ENCODE results near the gene NF1. TPM values are rescaled to one million over a fixed set of nuclear protein-coding genes. Genes with fewer than 3 reads are reported as not detected.
"Not testable (repeated sequence)": the region's sequence is repeated elsewhere in the genome, so short reads cannot be mapped to it uniquely, and the experiment has no call there.

Gene NF1
- total RNA-seq, 1 donor from 2014 or later: 33.2 TPM

DNA sequence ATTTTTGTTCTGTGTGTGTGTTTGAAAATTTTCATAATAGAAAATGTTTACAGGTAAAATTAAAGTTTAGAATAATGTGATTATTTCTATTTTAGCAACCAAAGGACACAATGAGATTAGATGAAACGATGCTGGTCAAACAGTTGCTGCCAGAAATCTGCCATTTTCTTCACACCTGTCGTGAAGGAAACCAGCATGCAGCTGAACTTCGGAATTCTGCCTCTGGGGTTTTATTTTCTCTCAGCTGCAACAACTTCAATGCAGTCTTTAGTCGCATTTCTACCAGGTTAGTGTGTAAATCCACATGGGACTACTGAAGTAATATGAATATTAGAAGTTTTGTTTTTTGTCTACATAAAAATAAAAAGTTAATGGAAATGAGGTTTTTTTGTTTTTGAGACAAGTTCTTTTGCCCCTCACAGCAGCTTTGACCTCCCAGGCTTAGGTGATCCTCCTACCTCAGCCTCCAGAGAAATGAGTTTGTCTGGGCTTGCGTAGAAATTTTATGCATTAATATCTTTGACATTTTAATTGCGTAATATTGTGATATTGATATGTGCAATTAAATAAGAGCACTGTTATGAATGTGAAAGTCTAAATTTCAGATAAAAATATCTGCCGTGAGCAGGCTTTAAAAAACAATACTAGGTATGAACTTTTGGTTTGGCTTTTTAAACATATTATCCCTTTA is 68.5 kb downstream of the NF1 start:
- H3K36me3 ChIP-seq (ENCODE audit: control insufficient read depth, insufficient read depth, low read length): peaks cover 2% of the 10 kb centered on the region
- no peak for DNase-seq (ENCODE audit: low read depth)

DNA sequence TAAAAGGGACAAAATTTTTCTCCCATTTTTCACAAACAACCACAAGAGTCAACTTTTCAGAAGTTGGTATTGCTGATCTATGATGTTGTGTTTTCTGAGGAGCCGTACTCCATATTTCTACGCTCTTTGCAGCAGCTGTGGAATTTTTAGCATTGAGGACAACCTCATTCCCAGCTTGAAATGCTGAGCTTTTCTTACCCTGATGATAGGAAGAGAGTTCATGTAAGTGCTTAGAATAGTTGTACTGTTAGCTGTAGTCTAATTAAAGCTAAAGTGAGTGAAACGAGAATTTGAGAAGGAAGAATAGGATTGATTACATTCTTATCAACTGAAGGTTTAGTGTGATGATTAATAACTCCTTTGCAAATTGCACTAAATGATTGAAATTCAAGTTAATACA is 72.3 kb downstream of the NF1 start:
- DNase-seq (ENCODE audit: low read depth): no peak
- H3K36me3 ChIP-seq (ENCODE audit: control insufficient read depth, insufficient read depth, low read length): no peaks in the 10 kb centered on the region
- FAIRE-seq: no peak
- H3K4me3 ChIP-seq (ENCODE audit: low read depth, low read length): no peak overlapping the region
- TF ChIP-seq, protein P1, sequence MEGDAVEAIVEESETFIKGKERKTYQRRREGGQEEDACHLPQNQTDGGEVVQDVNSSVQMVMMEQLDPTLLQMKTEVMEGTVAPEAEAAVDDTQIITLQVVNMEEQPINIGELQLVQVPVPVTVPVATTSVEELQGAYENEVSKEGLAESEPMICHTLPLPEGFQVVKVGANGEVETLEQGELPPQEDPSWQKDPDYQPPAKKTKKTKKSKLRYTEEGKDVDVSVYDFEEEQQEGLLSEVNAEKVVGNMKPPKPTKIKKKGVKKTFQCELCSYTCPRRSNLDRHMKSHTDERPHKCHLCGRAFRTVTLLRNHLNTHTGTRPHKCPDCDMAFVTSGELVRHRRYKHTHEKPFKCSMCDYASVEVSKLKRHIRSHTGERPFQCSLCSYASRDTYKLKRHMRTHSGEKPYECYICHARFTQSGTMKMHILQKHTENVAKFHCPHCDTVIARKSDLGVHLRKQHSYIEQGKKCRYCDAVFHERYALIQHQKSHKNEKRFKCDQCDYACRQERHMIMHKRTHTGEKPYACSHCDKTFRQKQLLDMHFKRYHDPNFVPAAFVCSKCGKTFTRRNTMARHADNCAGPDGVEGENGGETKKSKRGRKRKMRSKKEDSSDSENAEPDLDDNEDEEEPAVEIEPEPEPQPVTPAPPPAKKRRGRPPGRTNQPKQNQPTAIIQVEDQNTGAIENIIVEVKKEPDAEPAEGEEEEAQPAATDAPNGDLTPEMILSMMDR (IDR thresholded peaks at IDR 0.05; ENCODE audit: insufficient read depth, low read length, severe bottlenecking): no peak
- H3K27me3 ChIP-seq (ENCODE audit: control insufficient read depth, insufficient read depth, low read length): no peaks in the 10 kb centered on the region

More for the DNA sequence above, 68.5 kb downstream of the NF1 start:
- no peak for FAIRE-seq
- Histone ChIP-seq H3K4me3 (ENCODE audit: low read depth, low read length) (no peak overlapping the region), H3K27me3 (ENCODE audit: control insufficient read depth, insufficient read depth, low read length) (no peaks in the 10 kb centered on the region)
- TF ChIP-seq, protein P1 (IDR thresholded peaks at IDR 0.05; ENCODE audit: insufficient read depth, low read length, severe bottlenecking): no peak

DNA sequence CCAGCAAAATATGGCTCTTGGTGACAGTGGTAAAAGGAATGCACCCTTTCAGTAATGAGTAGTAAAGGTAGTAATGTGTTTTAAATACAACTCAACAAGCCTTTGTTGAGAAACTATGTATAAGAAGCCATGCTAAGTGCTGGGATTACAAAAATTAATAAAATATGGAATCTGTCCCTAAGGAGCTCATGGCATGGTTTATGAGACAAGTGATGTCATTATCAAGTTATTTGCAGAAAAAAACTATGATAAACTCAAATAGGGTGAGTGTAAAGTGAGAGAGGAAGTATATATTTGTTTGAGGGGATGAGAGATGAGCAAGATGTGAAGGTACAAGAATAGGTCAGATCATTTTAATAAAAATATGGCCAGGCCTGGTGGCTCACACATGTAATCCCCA is 76.9 kb downstream of the NF1 start:
- TF ChIP-seq, protein P1 (IDR thresholded peaks at IDR 0.05; ENCODE audit: insufficient read depth, low read length, severe bottlenecking): no peak
- no peaks in the 10 kb centered on the region for H3K27me3 ChIP-seq (ENCODE audit: control insufficient read depth, insufficient read depth, low read length)
- no peak overlapping the region for H3K4me3 ChIP-seq (ENCODE audit: low read depth, low read length)
- no peak for DNase-seq (ENCODE audit: low read depth)
- FAIRE-seq: no peak
- H3K36me3 ChIP-seq (ENCODE audit: control insufficient read depth, insufficient read depth, low read length): no peaks in the 10 kb centered on the region

DNA sequence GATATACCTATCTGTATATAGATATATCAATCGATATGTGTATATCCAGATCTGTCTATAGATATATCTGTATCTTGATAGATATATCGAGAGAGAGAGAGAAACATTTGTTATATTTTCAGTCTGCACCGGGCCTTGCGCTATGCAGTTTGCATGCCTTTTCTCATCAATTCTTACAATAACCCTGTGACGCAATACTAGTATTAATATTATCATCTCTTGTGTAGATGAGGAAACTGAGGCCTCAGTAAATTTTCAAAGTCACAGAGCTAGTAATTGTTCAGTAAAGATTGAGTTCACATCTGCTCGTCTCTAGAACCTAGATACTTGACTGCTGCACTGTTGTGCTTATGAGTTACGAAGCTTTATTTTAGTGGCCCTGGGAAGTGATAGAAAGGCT is 77.6 kb downstream of the NF1 start:
- DNase-seq (ENCODE audit: low read depth) (no peak), FAIRE-seq (no peak)
- TF ChIP-seq, protein P1 (IDR thresholded peaks at IDR 0.05; ENCODE audit: insufficient read depth, low read length, severe bottlenecking): no peak
- no peaks in the 10 kb centered on the region for H3K27me3 ChIP-seq (ENCODE audit: control insufficient read depth, insufficient read depth, low read length)
- no peaks in the 10 kb centered on the region for H3K36me3 ChIP-seq (ENCODE audit: control insufficient read depth, insufficient read depth, low read length)
- no peak overlapping the region for H3K4me3 ChIP-seq (ENCODE audit: low read depth, low read length)

DNA sequence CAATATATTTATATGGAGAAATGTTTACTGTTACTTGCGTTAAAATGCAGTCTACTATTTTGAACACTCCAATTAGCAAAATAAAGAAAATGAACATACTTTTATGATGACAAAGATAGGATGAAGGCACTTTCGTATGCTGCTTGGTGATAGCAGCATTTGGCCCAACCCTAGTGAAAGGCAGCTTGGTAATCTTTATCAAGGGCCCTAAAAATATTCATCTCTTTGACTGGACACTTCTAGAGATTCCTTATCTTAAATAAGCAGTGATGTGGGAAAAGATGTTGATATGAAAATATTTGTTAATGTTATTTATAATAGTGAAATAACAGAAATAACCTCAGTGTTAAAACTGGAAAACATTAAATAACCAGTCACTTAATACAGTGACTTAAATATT is 79.4 kb downstream of the NF1 start:
- Histone ChIP-seq H3K27me3 (ENCODE audit: control insufficient read depth, insufficient read depth, low read length) (no peaks in the 10 kb centered on the region), H3K36me3 (ENCODE audit: control insufficient read depth, insufficient read depth, low read length) (no peaks in the 10 kb centered on the region), H3K4me3 (ENCODE audit: low read depth, low read length) (no peak overlapping the region)
- DNase-seq (ENCODE audit: low read depth) (no peak), FAIRE-seq (no peak)
- TF ChIP-seq, protein P1 (IDR thresholded peaks at IDR 0.05; ENCODE audit: insufficient read depth, low read length, severe bottlenecking): no peak

DNA sequence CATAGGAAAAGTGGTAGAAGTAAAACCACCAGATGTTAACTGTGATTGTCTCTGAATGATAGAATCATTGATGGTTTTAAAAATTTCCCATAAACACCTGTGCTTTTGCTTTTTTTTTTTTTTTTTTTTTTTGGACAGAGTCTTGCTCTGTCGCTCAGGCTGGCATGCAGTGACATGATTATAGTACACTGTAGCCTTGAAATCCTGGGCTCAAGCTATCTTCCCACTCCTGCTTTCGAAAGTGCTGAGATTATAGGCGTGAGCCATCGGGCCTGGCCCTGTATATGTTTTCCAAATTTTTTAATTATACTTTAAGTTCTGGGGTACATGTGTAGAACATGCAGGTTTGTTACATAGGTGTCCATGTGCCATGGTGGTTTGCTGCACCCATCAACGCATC is 80.5 kb downstream of the NF1 start:
- FAIRE-seq: no peak
- H3K36me3 ChIP-seq (ENCODE audit: control insufficient read depth, insufficient read depth, low read length): no peaks in the 10 kb centered on the region
- TF ChIP-seq, protein P1 (IDR thresholded peaks at IDR 0.05; ENCODE audit: insufficient read depth, low read length, severe bottlenecking): no peak

DNA sequence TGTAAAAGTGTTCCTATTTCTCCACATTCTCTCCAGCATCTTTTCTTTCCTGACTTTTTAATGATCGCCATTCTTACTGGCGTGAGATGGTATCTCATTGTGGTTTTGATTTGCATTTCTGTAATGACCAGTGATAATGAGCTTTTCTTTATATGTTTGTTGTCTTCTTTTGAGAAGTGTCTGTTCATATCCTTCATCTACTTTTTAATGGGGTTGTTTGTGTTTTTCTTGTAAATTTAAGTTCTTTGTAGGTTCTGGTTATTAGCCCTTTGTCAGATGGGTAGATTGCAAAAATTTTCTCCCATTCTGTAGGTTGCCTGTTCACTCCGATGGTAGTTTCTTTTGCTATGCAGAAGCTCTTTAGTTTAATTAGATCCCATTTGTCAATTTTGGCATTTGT is 81.4 kb downstream of the NF1 start:
- H3K4me3 ChIP-seq (ENCODE audit: low read depth, low read length): not testable (repeated sequence)

More for the DNA sequence above, 80.5 kb downstream of the NF1 start:
- DNase-seq (ENCODE audit: low read depth): no peak
- no peak overlapping the region for H3K4me3 ChIP-seq (ENCODE audit: low read depth, low read length)
- H3K27me3 ChIP-seq (ENCODE audit: control insufficient read depth, insufficient read depth, low read length): no peaks in the 10 kb centered on the region

DNA sequence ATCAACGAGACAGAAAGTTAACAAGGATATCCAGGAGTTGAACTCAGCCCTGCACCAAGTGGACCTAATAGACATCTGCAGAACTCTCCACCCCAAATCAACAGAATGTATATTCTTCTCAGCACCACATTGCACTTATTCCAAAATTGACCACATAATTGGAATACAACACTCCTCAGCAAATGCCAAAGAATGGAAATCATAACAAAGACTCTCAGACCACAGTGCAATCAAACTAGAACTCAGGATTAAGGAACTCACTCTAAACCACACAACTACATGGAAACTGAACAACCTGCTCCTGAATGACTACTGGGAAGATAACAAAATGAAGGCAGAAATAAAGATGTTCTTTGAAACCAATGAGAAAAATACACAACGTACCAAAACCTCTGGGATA is 84.2 kb downstream of the NF1 start:
- FAIRE-seq; DNase-seq (ENCODE audit: low read depth); H3K27me3 ChIP-seq (ENCODE audit: control insufficient read depth, insufficient read depth, low read length); H3K4me3 ChIP-seq (ENCODE audit: low read depth, low read length); H3K36me3 ChIP-seq (ENCODE audit: control insufficient read depth, insufficient read depth, low read length): not testable (repeated sequence)

More for the DNA sequence above, 81.4 kb downstream of the NF1 start:
- not testable (repeated sequence) for H3K27me3 ChIP-seq (ENCODE audit: control insufficient read depth, insufficient read depth, low read length); DNase-seq (ENCODE audit: low read depth); H3K36me3 ChIP-seq (ENCODE audit: control insufficient read depth, insufficient read depth, low read length); FAIRE-seq

Measured in bronchial epithelial cell (primary cell).